HG02885 (cell line): ENCODE data around the gene INPP5F.

Source experiments
- ATAC-seq: cut with Tn5 transposase; IDR thresholded peaks from one replicate; pipeline ENCODE4 v1.9.1; 2021; ENCODE audit warnings: mild to moderate bottlenecking; ENCODE audit not compliant: unreplicated experiment, poor library complexity

INPP5F gene

GRCh38 chr10:119737823-119738222 is 12.0 kb downstream of the INPP5F start:
- no peak for ATAC-seq

- ATAC-seq, result no peak
These were observed 13.1 kb downstream of the INPP5F start for GRCh38 chr10:119738962-119739361.

DNA sequence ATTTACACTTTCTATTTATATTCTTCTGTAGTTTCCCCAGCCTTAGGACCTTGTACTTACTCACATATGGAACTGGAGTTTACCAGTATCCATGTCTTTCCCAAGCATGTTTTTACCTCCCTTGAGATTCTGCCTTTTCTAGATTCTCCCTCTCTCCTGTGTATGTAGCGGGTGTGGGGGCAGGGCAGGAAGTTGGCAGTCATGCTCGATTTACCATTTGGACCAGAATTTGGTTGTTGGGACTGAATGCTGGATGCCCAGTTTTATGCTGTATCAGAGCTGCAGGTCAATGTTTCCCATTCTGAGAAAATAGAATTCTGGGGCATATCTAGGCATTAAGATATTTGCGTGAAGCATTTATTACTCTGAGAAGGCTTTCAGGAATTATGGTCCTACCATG is 14.2 kb downstream of the INPP5F start:
- no peak for ATAC-seq

- ATAC-seq, result no peak
These were observed 17.2 kb downstream of the INPP5F start for GRCh38 chr10:119742947-119743648.

DNA sequence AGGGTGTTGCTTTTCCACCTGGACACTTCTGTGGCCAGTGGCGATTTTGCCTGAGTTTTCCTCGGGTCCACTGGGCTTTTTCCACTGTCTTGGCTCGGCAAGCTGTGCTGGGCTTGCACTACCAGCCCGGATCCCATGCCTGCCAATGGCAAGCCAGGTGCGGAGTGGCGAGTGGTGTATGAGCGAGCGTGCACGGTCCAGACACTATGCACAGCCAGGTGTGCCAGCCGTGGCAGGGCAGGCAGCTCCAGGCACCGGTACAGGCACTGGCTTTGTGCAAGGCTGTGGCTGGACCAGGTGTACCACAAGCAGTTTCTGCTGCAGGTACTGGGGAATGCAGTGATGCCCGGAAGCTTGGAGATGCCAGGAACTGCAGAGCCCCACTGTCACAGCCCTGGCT is 22.1 kb downstream of the INPP5F start:
- ATAC-seq, result no peak

DNA sequence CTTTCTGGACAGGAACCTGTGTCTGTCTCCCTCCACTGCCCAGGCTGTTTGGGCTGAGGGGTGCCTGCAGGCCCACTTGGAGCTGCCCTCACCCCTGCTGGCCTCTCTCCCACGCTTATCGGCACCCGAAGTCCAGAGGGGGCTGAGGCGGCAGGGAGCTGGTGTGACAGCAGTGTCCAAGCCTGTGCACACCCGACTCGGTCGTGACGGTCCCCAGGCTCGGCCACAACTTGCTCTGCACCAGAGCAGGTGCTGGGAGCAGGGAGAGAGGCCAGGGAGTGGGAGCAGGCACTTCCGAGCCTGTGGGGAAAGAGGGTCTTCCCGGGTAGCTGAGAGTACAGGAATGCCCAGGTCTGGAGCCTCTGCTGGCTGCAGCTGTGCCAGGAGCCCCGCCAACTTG is 23.0 kb downstream of the INPP5F start:
- no peak for ATAC-seq

DNA sequence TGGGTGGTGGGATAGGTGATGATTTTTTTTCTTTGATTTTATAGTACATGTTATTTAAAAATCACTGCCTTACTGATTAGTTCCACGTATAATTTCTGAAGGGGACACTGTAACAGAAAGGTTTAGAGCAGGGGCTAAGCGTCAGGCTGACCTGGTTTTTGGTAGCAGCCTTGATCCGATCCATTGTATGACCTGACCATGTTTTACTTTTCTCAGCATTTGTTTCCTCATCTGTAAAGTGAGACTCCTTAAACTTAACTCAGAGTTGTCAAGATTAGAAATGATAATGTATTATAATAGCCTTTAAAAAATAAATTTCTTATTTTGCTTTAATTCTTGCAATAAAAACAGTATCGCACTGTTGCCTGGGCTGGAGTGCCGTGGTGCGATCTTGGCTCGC is 23.6 kb downstream of the INPP5F start:
- no peak for ATAC-seq

GRCh38 chr10:119750391-119751230 is 24.8 kb downstream of the INPP5F start:
- peak; percentile 86 for ATAC-seq

GRCh38 chr10:119753309-119753708 is 27.5 kb downstream of the INPP5F start:
- no peak for ATAC-seq

- ATAC-seq, result no peak
These were observed 28.2 kb downstream of the INPP5F start for GRCh38 chr10:119754085-119754484.

DNA sequence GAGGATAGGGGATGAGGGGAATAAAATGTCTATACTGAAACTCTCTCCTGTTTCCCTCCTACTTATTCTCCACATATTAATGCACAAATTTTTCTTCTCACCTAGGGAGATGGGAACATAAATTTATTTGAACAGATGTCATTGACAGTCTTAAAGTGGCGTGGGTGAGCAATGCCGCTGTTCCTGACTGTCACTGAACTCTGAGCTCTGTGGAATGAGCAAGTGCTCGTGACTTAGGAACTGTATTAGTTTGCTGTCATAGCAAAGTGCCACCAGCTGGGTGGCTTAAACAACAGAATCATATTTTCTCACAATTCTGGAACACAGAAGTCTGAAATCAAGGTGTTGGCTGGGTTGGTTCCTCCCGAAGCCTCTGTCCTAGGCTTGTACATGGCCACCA is 29.1 kb downstream of the INPP5F start:
- no peak for ATAC-seq

- no peak for ATAC-seq
These were observed 29.6 kb downstream of the INPP5F start for GRCh38 chr10:119755446-119755845.

GRCh38 chr10:119758448-119759195 is 32.8 kb downstream of the INPP5F start:
- ATAC-seq, result no peak

DNA sequence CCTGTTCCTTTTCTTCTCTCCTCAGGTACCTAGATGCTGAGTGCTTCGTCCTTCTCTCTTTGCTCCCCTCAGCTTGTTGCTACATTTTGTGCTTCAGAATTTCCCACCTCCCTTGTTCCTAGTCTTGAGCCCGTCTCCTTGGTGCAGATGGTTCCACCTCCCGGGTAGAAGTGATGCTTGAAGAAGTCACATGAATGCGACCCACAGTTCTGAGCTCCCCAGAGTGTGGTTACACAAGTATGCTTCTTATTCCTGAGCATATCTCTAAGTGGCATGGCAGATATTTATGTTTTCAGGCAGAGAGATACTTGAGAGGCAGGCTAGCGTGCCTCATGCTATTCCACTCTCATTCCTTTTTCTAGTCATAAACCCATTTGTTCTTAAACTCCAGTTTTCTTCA is 34.0 kb downstream of the INPP5F start:
- ATAC-seq, result no peak

GRCh38 chr10:119761106-119761505 is 35.3 kb downstream of the INPP5F start:
- ATAC-seq, result no peak

DNA sequence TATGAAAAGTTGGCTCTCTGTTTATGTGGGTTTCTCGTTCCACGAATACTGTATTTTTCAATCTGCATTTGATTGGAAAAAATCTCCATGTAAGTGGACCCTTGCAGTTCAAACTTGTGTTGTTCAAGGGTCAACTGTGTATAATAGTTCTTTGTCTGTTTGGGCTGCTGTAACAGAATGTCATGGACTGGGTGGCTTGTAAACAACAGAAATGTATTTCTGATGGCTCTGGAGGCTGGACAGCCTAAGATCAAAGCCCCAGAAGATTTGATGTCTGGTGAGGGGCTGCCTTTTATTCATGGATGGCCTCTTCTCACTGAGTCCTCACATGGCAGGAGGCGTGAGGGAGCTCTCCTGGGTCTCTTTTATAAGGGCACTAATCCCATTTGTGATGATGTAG is 36.2 kb downstream of the INPP5F start:
- ATAC-seq, result no peak

GRCh38 chr10:119762805-119763798 is 37.3 kb downstream of the INPP5F start:
- no peak for ATAC-seq

GRCh38 chr10:119768455-119769094 is 42.7 kb downstream of the INPP5F start:
- no peak for ATAC-seq

DNA sequence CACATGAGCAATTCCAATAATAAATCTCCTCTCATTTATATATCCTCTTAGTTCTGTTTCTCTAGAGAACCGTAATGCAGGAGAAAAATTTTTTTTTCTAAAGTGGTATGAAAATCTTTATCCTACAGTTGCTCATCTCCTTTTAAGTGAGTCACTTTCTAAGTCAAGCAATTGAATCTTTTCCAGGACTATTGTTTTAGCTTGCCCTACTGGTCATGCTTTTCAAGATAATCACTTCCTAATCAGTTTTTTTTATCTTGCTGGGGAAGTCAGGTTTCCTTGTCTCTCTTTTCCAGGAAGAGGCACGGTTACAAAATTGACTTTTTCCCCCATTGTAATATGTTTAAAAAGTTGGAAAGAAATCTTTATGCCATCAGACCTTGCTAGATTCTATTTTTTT is 44.0 kb downstream of the INPP5F start:
- ATAC-seq, result no peak
